ENCODE data around the gene ESCO1.

DNA sequence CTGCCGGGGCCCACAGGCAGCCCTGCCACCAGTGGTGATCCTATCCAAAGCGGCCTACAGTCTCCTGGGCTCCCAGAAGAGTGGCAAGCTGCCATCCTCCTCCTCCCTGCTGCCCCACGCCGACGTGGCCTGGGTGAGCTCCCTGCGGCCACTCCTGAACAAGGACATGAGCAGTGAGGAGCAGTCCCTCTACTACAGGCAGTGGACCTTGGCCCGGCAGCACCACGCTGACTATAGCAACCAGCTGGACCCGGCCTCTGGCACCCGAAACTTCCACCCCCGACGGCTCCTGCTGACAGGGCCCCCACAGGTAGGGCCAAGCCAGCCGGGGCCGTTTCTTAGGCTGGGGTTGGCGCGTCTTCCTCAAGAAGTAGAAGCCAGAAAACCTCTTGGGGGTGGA lies 100.5 kb downstream of the ESCO1 start:
- TF ChIP-seq, protein P1, sequence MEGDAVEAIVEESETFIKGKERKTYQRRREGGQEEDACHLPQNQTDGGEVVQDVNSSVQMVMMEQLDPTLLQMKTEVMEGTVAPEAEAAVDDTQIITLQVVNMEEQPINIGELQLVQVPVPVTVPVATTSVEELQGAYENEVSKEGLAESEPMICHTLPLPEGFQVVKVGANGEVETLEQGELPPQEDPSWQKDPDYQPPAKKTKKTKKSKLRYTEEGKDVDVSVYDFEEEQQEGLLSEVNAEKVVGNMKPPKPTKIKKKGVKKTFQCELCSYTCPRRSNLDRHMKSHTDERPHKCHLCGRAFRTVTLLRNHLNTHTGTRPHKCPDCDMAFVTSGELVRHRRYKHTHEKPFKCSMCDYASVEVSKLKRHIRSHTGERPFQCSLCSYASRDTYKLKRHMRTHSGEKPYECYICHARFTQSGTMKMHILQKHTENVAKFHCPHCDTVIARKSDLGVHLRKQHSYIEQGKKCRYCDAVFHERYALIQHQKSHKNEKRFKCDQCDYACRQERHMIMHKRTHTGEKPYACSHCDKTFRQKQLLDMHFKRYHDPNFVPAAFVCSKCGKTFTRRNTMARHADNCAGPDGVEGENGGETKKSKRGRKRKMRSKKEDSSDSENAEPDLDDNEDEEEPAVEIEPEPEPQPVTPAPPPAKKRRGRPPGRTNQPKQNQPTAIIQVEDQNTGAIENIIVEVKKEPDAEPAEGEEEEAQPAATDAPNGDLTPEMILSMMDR (IDR thresholded peaks at IDR 0.05) = no peak
- TF ChIP-seq CBX2 (IDR thresholded peaks at IDR 0.05; ENCODE audit: borderline replicate concordance, low read depth) (no peak), RAD21 (conservative IDR thresholded peaks at IDR 0.05 in 1 of 2, IDR thresholded peaks at IDR 0.05 in 1 of 2) (no peak), EHF (CRISPR knock-in tag; IDR thresholded peaks at IDR 0.05) (no peak), EP300 (IDR thresholded peaks at IDR 0.05) (no peak), ESRRA (IDR thresholded peaks at IDR 0.05; ENCODE audit: borderline replicate concordance, low read length) (no peak), FOSL2 (IDR thresholded peaks at IDR 0.05) (no peak), FOSL2 (CRISPR knock-in tag; IDR thresholded peaks at IDR 0.05) (no peak), POLR2A (IDR thresholded peaks at IDR 0.05; ENCODE audit: low read length) (no peak), SREBF2 (IDR thresholded peaks at IDR 0.05) (no peak), RCOR1 (IDR thresholded peaks at IDR 0.05; ENCODE audit: low read depth, low read length) (no peak), ZFP36 (IDR thresholded peaks at IDR 0.05; ENCODE audit: borderline replicate concordance, partially characterized antibody) (no peak)
- TF ChIP-seq, protein P2, sequence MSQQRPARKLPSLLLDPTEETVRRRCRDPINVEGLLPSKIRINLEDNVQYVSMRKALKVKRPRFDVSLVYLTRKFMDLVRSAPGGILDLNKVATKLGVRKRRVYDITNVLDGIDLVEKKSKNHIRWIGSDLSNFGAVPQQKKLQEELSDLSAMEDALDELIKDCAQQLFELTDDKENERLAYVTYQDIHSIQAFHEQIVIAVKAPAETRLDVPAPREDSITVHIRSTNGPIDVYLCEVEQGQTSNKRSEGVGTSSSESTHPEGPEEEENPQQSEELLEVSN (IDR thresholded peaks at IDR 0.05; ENCODE audit: borderline replicate concordance, low read depth) = no peak
- TF ChIP-seq, protein P3, sequence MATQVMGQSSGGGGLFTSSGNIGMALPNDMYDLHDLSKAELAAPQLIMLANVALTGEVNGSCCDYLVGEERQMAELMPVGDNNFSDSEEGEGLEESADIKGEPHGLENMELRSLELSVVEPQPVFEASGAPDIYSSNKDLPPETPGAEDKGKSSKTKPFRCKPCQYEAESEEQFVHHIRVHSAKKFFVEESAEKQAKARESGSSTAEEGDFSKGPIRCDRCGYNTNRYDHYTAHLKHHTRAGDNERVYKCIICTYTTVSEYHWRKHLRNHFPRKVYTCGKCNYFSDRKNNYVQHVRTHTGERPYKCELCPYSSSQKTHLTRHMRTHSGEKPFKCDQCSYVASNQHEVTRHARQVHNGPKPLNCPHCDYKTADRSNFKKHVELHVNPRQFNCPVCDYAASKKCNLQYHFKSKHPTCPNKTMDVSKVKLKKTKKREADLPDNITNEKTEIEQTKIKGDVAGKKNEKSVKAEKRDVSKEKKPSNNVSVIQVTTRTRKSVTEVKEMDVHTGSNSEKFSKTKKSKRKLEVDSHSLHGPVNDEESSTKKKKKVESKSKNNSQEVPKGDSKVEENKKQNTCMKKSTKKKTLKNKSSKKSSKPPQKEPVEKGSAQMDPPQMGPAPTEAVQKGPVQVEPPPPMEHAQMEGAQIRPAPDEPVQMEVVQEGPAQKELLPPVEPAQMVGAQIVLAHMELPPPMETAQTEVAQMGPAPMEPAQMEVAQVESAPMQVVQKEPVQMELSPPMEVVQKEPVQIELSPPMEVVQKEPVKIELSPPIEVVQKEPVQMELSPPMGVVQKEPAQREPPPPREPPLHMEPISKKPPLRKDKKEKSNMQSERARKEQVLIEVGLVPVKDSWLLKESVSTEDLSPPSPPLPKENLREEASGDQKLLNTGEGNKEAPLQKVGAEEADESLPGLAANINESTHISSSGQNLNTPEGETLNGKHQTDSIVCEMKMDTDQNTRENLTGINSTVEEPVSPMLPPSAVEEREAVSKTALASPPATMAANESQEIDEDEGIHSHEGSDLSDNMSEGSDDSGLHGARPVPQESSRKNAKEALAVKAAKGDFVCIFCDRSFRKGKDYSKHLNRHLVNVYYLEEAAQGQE (IDR thresholded peaks at IDR 0.05) = no peak
- TF ChIP-seq, protein P4, sequence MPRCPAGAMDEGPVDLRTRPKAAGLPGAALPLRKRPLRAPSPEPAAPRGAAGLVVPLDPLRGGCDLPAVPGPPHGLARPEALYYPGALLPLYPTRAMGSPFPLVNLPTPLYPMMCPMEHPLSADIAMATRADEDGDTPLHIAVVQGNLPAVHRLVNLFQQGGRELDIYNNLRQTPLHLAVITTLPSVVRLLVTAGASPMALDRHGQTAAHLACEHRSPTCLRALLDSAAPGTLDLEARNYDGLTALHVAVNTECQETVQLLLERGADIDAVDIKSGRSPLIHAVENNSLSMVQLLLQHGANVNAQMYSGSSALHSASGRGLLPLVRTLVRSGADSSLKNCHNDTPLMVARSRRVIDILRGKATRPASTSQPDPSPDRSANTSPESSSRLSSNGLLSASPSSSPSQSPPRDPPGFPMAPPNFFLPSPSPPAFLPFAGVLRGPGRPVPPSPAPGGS (IDR thresholded peaks at IDR 0.05) = no peak

Measured in A549 (cell line).